Erythroblast (primary cell): ENCODE data around the gene NDUFC2.

Experiments
- GATA1 ChIP-seq: IDR thresholded peaks from 2 replicates; pipeline ENCODE4 v1.6.1; 2011; ENCODE audit warnings: low read depth, mild to moderate bottlenecking, control low read depth, low read length, moderate library complexity
- POLR2A ChIP-seq: IDR thresholded peaks from 2 replicates; pipeline ENCODE4 v1.6.1; 2011; ENCODE audit warnings: mild to moderate bottlenecking, low read length

DNA sequence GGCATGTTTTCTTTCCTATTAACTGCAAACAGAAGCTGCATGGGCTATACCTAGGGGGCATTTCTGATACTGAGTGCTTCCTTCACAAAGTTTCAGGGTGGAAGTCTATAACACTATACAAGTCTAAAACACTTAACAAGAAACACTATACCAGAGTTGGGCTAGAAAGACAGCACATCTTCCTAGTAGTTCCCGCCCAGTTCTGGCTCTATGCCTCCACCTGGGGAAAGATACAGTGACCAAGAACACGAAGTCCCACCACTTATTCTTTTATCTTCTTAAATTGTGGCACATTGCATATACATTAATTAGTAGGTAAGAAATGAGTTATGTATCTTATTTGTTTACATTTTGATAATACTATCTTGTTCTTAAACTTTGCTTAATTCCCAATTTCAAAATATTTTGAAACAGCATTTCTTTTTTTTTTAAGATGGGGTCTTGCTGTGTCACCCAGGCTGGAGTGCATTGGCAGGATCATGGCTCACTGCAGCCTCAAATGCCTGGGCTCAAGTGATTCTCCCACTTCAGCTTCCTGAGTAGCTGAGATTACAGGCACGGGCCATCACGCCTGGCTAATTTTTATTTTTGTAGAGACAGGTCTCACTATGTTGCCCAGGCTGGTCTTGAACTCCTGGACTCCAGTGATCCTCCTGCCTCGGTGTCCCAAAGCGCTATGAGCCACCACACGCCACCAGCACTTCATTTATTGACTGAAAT, 18.2 kb upstream of the NDUFC2 start:
- TF ChIP-seq POLR2A (no peak), GATA1 (no peak)
